Activated CD4-positive, CD25-positive, alpha-beta regulatory T cell treated with anti-CD3 and anti-CD28 coated beads, Interleukin-2, amount 50 U/mL, for 16 hours (primary cell): ENCODE measurements around the gene PCDHA1.

Source experiments
- DNase-seq: peaks from one replicate; pipeline ENCODE4 v3.0.0-alpha.2; 2020; ENCODE audit warnings: low read depth, low spot score

PCDHA1 gene

DNA sequence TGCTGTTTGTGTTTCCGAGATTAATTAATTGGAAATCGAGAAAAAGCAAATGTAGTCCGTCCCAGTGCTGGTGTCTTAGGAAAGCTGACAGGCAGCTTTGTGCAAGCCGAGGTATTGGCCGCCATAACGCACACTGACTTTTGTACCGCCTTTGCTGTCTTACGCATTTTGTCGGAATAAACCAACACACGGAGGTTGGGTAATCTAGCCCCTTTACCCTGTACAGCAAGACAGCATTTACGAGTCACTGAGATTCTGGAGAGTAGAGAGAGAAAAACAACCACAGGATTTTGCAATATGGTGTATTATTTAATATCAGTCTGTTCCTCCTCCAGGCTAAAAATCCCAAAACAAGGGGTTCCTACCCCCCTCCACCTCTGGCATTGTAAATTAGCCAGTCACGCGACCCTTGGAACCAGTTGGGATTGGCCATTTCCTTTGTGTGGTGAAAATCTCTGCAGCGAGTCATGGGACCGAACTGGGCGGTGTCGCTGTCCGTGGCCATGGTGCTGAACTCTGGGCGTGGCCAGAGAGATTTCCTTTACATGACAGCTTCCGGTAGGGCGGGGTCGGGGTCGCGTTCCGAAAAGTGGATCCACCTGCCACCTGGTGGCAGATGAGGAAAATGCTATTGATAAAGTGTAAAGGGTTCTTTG, 255.0 kb downstream of the PCDHA1 start:
- DNase-seq: no peak

DNA sequence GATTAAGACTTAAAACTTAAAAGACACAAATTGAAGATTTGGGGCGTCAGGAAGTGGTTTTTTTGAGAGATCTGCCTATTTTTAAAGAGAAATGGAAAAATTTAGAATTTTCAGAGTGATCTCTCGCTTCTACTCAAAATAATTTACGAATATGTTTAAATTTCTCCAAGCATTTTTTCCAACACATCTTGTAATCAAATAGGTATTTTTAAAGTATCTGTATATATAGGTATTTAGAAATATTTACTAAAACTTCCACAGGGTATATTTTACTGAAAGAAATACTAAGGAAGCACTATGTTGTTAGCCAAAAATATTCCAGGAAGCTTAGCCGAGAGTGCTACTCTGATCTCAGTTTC, 255.5 kb downstream of the PCDHA1 start:
- DNase-seq: no peak

DNA sequence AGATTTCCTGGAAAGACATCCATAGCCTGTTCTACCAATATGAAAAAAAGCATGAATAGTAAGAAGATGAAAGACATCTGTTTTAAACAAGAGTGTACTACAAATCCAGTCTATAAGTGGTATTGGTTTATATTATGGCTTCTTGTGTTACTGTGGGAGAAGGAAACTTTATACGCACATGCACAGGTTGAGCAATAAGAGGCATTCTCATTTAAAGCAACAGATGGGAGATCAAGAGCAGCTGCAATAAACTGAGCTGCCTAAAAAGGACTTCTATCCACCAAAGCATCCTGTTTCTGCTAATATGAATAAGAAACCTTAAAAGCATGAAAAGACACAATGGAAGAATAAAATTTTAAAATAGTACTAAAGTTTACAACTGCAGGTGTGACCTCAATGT, 256.6 kb downstream of the PCDHA1 start:
- DNase-seq: no peak

DNA sequence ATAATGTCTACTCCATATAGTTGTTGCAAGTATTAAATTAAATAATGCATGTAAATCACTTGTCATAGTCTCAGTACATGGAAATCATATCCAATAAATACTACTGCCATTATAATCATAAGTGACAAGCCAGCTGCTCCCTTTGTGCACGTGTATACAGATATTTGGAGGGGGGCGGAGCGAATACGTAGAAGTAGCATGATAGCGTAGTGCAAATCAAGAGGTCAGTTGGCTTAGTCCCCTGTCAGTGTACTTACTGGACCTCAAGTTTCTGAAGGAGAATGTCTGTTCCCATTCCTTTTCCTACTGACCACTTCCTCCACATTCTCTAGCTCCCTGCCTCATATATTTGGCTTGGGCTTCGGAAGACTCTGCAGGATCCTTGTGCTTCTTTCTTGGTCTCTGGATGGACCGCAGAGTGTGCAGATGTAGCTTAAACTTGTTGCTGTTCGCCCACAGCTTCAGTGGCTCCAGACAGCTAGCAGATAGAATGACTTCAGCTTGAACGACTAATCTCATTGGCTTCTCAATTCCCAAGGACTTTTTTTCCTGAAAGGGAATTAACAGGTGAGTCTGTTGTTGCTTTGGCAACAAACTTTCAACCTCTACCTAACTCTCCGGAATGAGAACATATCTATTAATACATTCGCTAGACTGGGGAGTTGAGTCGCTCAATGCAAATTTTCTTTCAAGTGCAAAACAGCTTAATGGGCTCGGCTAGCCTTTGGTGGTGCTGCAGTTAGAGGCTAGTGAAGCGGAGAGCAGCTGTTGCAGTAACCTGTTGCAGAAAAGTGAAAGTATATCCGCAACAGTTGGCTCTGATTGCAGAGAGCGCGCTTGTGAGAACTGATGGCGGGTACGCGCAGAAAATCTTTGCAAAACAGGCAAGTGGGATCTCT, 264.9 kb downstream of the PCDHA1 start, which contains the start of gene PCDHB1:
PCDHB1 (plus strand) TSS at position 753 of the 899 bp plus-strand sequence; CDS start at position 850, 97 bp downstream.
- DNase-seq: no peak

DNA sequence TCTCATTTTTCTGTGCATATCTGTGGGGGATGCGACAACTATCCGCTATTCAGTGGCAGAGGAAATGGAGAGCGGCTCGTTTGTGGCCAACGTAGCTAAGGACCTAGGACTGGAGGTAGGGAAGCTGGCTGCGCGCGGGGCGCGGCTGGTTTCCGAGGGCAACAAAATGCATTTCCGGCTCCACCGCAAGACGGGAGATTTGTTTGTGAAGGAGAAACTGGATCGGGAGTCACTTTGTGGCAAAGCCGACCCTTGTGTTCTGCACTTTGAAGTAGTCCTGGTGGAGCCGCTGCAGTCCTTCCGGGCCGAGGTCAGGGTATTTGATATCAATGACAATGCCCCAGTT, 265.6 kb downstream of the PCDHA1 start:
- no peak for DNase-seq
